Measurements from ENCODE around the gene ST6GALNAC3.

Gene ST6GALNAC3

GRCh38 chr1:76129731-76130130, 55.2 kb downstream of the ST6GALNAC3 start:
- TF ChIP-seq CTCF (IDR thresholded peaks at IDR 0.05) = no peak
- no peak overlapping the region for H3K27ac ChIP-seq
- H3K27me3 ChIP-seq = no peaks in the 10 kb centered on the region
- no peaks in the 10 kb centered on the region for H3K9me3 ChIP-seq
- H3K4me3 ChIP-seq = no peak overlapping the region
- intact Hi-C loops (cut with DNase I; ENCODE audit: low total_unique reads) = no loop called here
- H3K4me1 ChIP-seq = no peaks in the 10 kb centered on the region
- DNase-seq = no peak
- peaks cover 0 to 8% (median 0%) of the 10 kb centered on the region in 3 donors for H3K36me3 ChIP-seq

- Histone ChIP-seq H3K4me1 (no peaks in the 10 kb centered on the region), H3K27me3 (no peaks in the 10 kb centered on the region), H3K4me3 (no peak overlapping the region), H3K9me3 (no peaks in the 10 kb centered on the region), H3K36me3 (peaks cover 0 to 8% (median 0%) of the 10 kb centered on the region in 3 donors), H3K27ac (no peak overlapping the region)
- no peak for DNase-seq
- intact Hi-C loops (cut with DNase I; ENCODE audit: low total_unique reads) = no loop called here
- TF ChIP-seq CTCF (IDR thresholded peaks at IDR 0.05) = no peak
Observed at GRCh38 chr1:76130992-76131391, 56.4 kb downstream of the ST6GALNAC3 start.

GRCh38 chr1:76133977-76134376, 59.4 kb downstream of the ST6GALNAC3 start:
- Histone ChIP-seq H3K4me3 (no peak overlapping the region), H3K27ac (no peak overlapping the region), H3K9me3 (no peaks in the 10 kb centered on the region), H3K27me3 (no peaks in the 10 kb centered on the region), H3K36me3 (no peaks in the 10 kb centered on the region), H3K4me1 (no peaks in the 10 kb centered on the region)
- intact Hi-C loops (cut with DNase I; ENCODE audit: low total_unique reads) = no loop called here
- DNase-seq = no peak
- TF ChIP-seq CTCF (IDR thresholded peaks at IDR 0.05) = no peak

GRCh38 chr1:76135835-76136234, 61.3 kb downstream of the ST6GALNAC3 start:
- H3K27ac ChIP-seq = no peak overlapping the region
- no peaks in the 10 kb centered on the region for H3K9me3 ChIP-seq
- intact Hi-C loops (cut with DNase I; ENCODE audit: low total_unique reads) = no loop called here
- H3K27me3 ChIP-seq = no peaks in the 10 kb centered on the region
- H3K36me3 ChIP-seq = no peaks in the 10 kb centered on the region
- TF ChIP-seq CTCF (IDR thresholded peaks at IDR 0.05) = no peak
- no peaks in the 10 kb centered on the region for H3K4me1 ChIP-seq
- DNase-seq = no peak
- H3K4me3 ChIP-seq = no peak overlapping the region

GRCh38 chr1:76136894-76137293, 62.3 kb downstream of the ST6GALNAC3 start:
- no peak for DNase-seq
- Histone ChIP-seq H3K4me3 (no peak overlapping the region), H3K9me3 (no peaks in the 10 kb centered on the region), H3K4me1 (no peaks in the 10 kb centered on the region), H3K27me3 (no peaks in the 10 kb centered on the region), H3K36me3 (no peaks in the 10 kb centered on the region), H3K27ac (no peak overlapping the region)
- TF ChIP-seq CTCF (IDR thresholded peaks at IDR 0.05) = no peak
- intact Hi-C loops (cut with DNase I; ENCODE audit: low total_unique reads) = no loop called here

GRCh38 chr1:76137746-76138145, 63.2 kb downstream of the ST6GALNAC3 start:
- intact Hi-C loops (cut with DNase I; ENCODE audit: low total_unique reads) = no loop called here
- TF ChIP-seq CTCF (IDR thresholded peaks at IDR 0.05) = no peak

More at GRCh38 chr1:76137746-76138145, 63.2 kb downstream of the ST6GALNAC3 start:
- H3K4me3 ChIP-seq = no peak overlapping the region
- no peaks in the 10 kb centered on the region for H3K9me3 ChIP-seq
- no peaks in the 10 kb centered on the region for H3K27me3 ChIP-seq
- peaks cover 0 to under 1% (median 0%) of the 10 kb centered on the region in 4 donors for H3K4me1 ChIP-seq
- no peak for DNase-seq
- H3K36me3 ChIP-seq = no peaks in the 10 kb centered on the region
- H3K27ac ChIP-seq = no peak overlapping the region

Measured in tibial artery (tissue), 4 donors.